HepG2 (cell line): ENCODE data around the gene GRB7. TPM values are rescaled to one million over a fixed set of nuclear protein-coding genes. Genes with fewer than 3 reads are reported as not detected.

Source experiments
- BORCS8-MEF2B ChIP-seq: sonication (generic); formaldehyde crosslinking; IDR thresholded peaks from 2 replicates; pipeline ENCODE4 v1.8.0; 2022; ENCODE audit warnings: mild to moderate bottlenecking, missing genetic modification reagents
- ELF4 ChIP-seq: sonication (generic); formaldehyde crosslinking; IDR thresholded peaks from 2 replicates; pipeline ENCODE4 v1.5.0; 2020; ENCODE audit warnings: missing genetic modification reagents, mild to moderate bottlenecking, moderate library complexity, borderline replicate concordance
- FOXK1 ChIP-seq: sonication (generic); formaldehyde crosslinking; IDR thresholded peaks from 2 replicates; pipeline ENCODE4 v1.4.0; 2020; ENCODE audit warnings: low read depth, missing genetic modification reagents, borderline replicate concordance
- MED1 ChIP-seq: sonication (generic); formaldehyde crosslinking; IDR thresholded peaks from 2 replicates; pipeline ENCODE4 v1.4.0; 2020; ENCODE audit warnings: missing genetic modification reagents
- MZF1 ChIP-seq: sonication (generic); formaldehyde crosslinking; IDR thresholded peaks from 2 replicates; pipeline ENCODE4 v1.8.1; 2023; ENCODE audit warnings: mild to moderate bottlenecking, missing genetic modification reagents, borderline replicate concordance
- SIN3B ChIP-seq: fragments of 150-350 bp; IDR thresholded peaks from 2 replicates; pipeline ENCODE4 v1.6.1; 2014; ENCODE audit warnings: low read length
- SMC3 ChIP-seq: IDR thresholded peaks from 2 replicates; pipeline ENCODE4 v1.6.1; 2011; ENCODE audit warnings: low read length, improper control_type of control experiment
- SMYD3 ChIP-seq: sonication (generic); formaldehyde crosslinking; IDR thresholded peaks from 2 replicates; pipeline ENCODE4 v1.8.1; 2023; ENCODE audit warnings: mild to moderate bottlenecking, missing genetic modification reagents
- XBP1 ChIP-seq: sonication (generic); formaldehyde crosslinking; IDR thresholded peaks from 2 replicates; pipeline ENCODE4 v1.5.0; 2020; ENCODE audit warnings: missing genetic modification reagents
- ZNF367 ChIP-seq: sonication (generic); formaldehyde crosslinking; IDR thresholded peaks from 2 replicates; pipeline ENCODE4 v1.4.0; 2020; ENCODE audit warnings: missing genetic modification reagents, borderline replicate concordance
- ZNF780A ChIP-seq: sonication (generic); formaldehyde crosslinking; IDR thresholded peaks from 2 replicates; pipeline ENCODE4 v1.8.0; 2022; ENCODE audit warnings: mild to moderate bottlenecking, missing genetic modification reagents, moderate library complexity
- ZSCAN25 ChIP-seq: sonication (generic); formaldehyde crosslinking; IDR thresholded peaks from 2 replicates; pipeline ENCODE4 v1.8.0; 2022; ENCODE audit warnings: mild to moderate bottlenecking, missing genetic modification reagents
- polyA plus RNA-seq, 8 experiments: library from polyadenylated mRNA; depleted of rRNA in 3 of 8; stranded (reverse) in 7 of 8; unstranded in 1 of 8; fragments of >200 nt; fragmentation: Illumina TruSeq in 4 of 8; extraction: Trizol in 4 of 8; gene quantifications; 2 replicates each; pipeline versions ENCODE4 v1.2.1 to v1.2.3, GENCODE V29; 2011 to 2016; ENCODE audit warnings: low read depth in 4 of 8, missing spikeins in 1 of 8, mixed read lengths in 1 of 8; ENCODE audit not compliant: insufficient read depth in 1 of 8
- total RNA-seq, 5 experiments: library from RNA; depleted of rRNA; stranded (reverse); fragments of >200 nt; fragmentation: Illumina TruSeq; extraction: Trizol; gene quantifications; 2 replicates each; pipeline ENCODE4 v1.2.3, GENCODE V29; 2016; ENCODE audit warnings: low read depth in 1 of 5
- TF ChIP-seq, protein P1 (sequence below): sonication (generic); formaldehyde crosslinking; IDR thresholded peaks from 2 replicates; pipeline ENCODE4 v1.4.0; 2020; ENCODE audit warnings: missing genetic modification reagents, borderline replicate concordance
- TF ChIP-seq, protein P2 (sequence below): IDR thresholded peaks from 2 replicates; pipeline ENCODE4 v1.6.1; 2018; ENCODE audit warnings: missing genetic modification reagents
- TF ChIP-seq, protein P3 (sequence below): sonication (generic); formaldehyde crosslinking; IDR thresholded peaks from 2 replicates; pipeline ENCODE4 v1.5.1; 2020; ENCODE audit warnings: missing genetic modification reagents, mild to moderate bottlenecking, borderline replicate concordance
- TF ChIP-seq, protein P4 (sequence below): sonication (generic); formaldehyde crosslinking; IDR thresholded peaks from 2 replicates; pipeline ENCODE4 v1.4.0; 2020; ENCODE audit warnings: missing genetic modification reagents

Gene GRB7
- total and polyA plus RNA-seq, 2 of the 13 experiments (the other 11 are each of a cell fraction or from before 2014, with no cell fraction given) = 60.2 to 77.7 TPM

DNA sequence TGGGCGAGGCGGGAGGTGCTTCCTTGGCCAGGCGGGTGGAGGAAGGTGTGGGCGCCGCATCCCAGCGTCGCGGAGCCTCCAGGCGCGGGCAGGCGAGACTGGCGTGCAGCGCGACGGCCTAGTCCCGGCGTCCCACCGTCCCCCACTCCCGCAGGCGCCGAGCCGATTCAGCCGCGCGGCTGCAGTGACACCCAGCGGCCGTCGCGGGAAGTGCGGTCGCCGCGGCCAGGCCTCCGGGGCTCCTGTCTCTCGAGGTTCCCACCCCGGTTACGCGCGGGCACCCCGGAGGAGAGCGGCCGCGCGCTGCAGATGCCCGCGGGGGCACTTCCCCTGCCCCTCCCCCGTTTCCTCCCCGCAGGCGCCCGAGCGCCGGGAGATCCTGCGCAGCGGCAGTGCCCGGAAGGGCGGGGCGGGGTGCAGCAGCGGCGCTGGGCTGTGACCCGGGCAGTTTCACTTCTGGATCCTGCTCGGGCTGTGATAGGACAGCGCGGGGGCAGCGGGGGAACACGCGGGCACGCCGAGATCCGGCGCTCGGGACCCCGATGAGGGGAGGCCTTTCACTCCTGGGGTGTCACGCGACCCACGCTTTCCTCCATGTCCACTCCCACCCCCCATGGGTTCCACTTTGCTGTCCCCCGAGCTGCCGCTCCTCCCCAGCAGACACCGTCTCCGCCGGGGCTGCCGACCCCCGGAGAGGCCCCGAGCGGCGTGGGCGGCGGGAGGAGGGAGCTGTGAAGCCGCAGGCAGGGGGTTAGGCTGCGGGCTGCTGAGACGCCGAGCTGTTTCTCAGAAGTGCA, 16.6 kb downstream of the GRB7 start (continued):
- TF ChIP-seq, protein P1, sequence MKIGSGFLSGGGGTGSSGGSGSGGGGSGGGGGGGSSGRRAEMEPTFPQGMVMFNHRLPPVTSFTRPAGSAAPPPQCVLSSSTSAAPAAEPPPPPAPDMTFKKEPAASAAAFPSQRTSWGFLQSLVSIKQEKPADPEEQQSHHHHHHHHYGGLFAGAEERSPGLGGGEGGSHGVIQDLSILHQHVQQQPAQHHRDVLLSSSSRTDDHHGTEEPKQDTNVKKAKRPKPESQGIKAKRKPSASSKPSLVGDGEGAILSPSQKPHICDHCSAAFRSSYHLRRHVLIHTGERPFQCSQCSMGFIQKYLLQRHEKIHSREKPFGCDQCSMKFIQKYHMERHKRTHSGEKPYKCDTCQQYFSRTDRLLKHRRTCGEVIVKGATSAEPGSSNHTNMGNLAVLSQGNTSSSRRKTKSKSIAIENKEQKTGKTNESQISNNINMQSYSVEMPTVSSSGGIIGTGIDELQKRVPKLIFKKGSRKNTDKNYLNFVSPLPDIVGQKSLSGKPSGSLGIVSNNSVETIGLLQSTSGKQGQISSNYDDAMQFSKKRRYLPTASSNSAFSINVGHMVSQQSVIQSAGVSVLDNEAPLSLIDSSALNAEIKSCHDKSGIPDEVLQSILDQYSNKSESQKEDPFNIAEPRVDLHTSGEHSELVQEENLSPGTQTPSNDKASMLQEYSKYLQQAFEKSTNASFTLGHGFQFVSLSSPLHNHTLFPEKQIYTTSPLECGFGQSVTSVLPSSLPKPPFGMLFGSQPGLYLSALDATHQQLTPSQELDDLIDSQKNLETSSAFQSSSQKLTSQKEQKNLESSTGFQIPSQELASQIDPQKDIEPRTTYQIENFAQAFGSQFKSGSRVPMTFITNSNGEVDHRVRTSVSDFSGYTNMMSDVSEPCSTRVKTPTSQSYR = peak; percentile 93
- TF ChIP-seq ZNF367 (CRISPR knock-in tag) (peak; percentile 39; the same call in 1 of the 2 replicates), SIN3B (peak; percentile 58), ELF4 (CRISPR knock-in tag) (no peak), SMYD3 (CRISPR knock-in tag) (0 out of 2 replicates have a peak, but pooled peaks have one; percentile 45), ZSCAN25 (CRISPR knock-in tag) (peak; percentile 84), SMC3 (peak; percentile 32; the same call in 1 of the 2 replicates), BORCS8-MEF2B (CRISPR knock-in tag) (peak; percentile 94), XBP1 (CRISPR knock-in tag) (no peak; the same call in 1 of the 2 replicates), MED1 (CRISPR knock-in tag) (peak; percentile 87), ZNF780A (CRISPR knock-in tag) (peak; percentile 78; the same call in 1 of the 2 replicates), MZF1 (CRISPR knock-in tag) (no peak), FOXK1 (peak; percentile 64)
- TF ChIP-seq, protein P2, sequence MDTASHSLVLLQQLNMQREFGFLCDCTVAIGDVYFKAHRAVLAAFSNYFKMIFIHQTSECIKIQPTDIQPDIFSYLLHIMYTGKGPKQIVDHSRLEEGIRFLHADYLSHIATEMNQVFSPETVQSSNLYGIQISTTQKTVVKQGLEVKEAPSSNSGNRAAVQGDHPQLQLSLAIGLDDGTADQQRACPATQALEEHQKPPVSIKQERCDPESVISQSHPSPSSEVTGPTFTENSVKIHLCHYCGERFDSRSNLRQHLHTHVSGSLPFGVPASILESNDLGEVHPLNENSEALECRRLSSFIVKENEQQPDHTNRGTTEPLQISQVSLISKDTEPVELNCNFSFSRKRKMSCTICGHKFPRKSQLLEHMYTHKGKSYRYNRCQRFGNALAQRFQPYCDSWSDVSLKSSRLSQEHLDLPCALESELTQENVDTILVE (CRISPR knock-in tag) = peak; percentile 86; the same call in 1 of the 2 replicates
- TF ChIP-seq, protein P3, sequence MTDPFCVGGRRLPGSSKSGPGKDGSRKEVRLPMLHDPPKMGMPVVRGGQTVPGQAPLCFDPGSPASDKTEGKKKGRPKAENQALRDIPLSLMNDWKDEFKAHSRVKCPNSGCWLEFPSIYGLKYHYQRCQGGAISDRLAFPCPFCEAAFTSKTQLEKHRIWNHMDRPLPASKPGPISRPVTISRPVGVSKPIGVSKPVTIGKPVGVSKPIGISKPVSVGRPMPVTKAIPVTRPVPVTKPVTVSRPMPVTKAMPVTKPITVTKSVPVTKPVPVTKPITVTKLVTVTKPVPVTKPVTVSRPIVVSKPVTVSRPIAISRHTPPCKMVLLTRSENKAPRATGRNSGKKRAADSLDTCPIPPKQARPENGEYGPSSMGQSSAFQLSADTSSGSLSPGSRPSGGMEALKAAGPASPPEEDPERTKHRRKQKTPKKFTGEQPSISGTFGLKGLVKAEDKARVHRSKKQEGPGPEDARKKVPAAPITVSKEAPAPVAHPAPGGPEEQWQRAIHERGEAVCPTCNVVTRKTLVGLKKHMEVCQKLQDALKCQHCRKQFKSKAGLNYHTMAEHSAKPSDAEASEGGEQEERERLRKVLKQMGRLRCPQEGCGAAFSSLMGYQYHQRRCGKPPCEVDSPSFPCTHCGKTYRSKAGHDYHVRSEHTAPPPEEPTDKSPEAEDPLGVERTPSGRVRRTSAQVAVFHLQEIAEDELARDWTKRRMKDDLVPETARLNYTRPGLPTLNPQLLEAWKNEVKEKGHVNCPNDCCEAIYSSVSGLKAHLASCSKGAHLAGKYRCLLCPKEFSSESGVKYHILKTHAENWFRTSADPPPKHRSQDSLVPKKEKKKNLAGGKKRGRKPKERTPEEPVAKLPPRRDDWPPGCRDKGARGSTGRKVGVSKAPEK = peak; percentile 60; the same call in 1 of the 2 replicates
- TF ChIP-seq, protein P4, sequence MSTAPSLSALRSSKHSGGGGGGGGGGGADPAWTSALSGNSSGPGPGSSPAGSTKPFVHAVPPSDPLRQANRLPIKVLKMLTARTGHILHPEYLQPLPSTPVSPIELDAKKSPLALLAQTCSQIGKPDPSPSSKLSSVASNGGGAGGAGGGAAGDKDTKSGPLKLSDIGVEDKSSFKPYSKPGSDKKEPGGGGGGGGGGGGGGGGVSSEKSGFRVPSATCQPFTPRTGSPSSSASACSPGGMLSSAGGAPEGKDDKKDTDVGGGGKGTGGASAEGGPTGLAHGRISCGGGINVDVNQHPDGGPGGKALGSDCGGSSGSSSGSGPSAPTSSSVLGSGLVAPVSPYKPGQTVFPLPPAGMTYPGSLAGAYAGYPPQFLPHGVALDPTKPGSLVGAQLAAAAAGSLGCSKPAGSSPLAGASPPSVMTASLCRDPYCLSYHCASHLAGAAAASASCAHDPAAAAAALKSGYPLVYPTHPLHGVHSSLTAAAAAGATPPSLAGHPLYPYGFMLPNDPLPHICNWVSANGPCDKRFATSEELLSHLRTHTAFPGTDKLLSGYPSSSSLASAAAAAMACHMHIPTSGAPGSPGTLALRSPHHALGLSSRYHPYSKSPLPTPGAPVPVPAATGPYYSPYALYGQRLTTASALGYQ = peak; percentile 79; the same call in 1 of the 2 replicates
